ENCODE measurements around the gene MEIS2. TPM values are rescaled to one million over a fixed set of nuclear protein-coding genes. Genes with fewer than 3 reads are reported as not detected.
A peak's percentile ranks its signal among the peaks of the same experiment; 100 is the strongest.

MEIS2 gene
- total and polyA plus RNA-seq, 2 experiments from 2014 or later: 0.27 TPM; not detected in 1

- DNase-seq (ENCODE audit: low spot score) (no peak), ATAC-seq (peak; percentile 26; the same call in 2 of the 3 replicates)
- Mint-ChIP-seq H3K4me3 (no peak overlapping the region), H3K36me3 (ENCODE audit: low read depth) (no peaks in the 10 kb centered on the region), H3K9me3 (no peaks in the 10 kb centered on the region), H3K4me1 (peaks cover 33% of the 10 kb centered on the region), H3K27ac (no peak overlapping the region), H3K27me3 (ENCODE audit: insufficient read depth, low read depth, poor library complexity) (no peaks in the 10 kb centered on the region)
- Histone ChIP-seq H3K4me2 (0 out of 2 replicates have a peak overlapping the region, but pooled peaks have one; percentile 17), H2AFZ (no peak overlapping the region), H3K9me2 (ENCODE audit: insufficient read depth) (no peaks in the 10 kb centered on the region), H3K36me3 (ENCODE audit: insufficient read depth) (no peaks in the 10 kb centered on the region), H3K27me3 (ENCODE audit: insufficient read depth) (no peaks in the 10 kb centered on the region), H3K4me1 (ENCODE audit: insufficient read depth) (peaks cover 29% of the 10 kb centered on the region), H4K20me1 (replicated peaks; ENCODE audit: insufficient read depth) (no peaks in the 10 kb centered on the region), H3K4me3 (no peak overlapping the region), H3F3A (replicated peaks; ENCODE audit: low read depth) (no peaks in the 10 kb centered on the region), H3K27ac (ENCODE audit: low read depth) (no peak overlapping the region), H3K79me2 (replicated peaks; ENCODE audit: insufficient read depth) (no peaks in the 10 kb centered on the region)
- no peak for TF ChIP-seq NANOG (IDR thresholded peaks at IDR 0.05; ENCODE audit: borderline replicate concordance)
- no peak for TF ChIP-seq CTCF (conservative IDR thresholded peaks at IDR 0.05; ENCODE audit: low read depth in 2 of 2)
- no peak for TF ChIP-seq EZH2phosphoT487 (IDR thresholded peaks at IDR 0.05; ENCODE audit: unreplicated experiment)
- no peak for TF ChIP-seq POLR2AphosphoS5 (IDR thresholded peaks at IDR 0.05; ENCODE audit: low read depth)
- no peak for TF ChIP-seq ZNF331 (CRISPR knock-in tag; IDR thresholded peaks at IDR 0.05; ENCODE audit: low read depth)
- TF ChIP-seq ETS1 (IDR thresholded peaks at IDR 0.05): no peak
- no peak for TF ChIP-seq EZH2 (IDR thresholded peaks at IDR 0.05; ENCODE audit: low read depth, unreplicated experiment)
- TF ChIP-seq STAT1 (IDR thresholded peaks at IDR 0.05; ENCODE audit: unreplicated experiment): no peak
- no peak for TF ChIP-seq ZNF462 (CRISPR knock-in tag; IDR thresholded peaks at IDR 0.05)
- no peak for TF ChIP-seq CREB1 (CRISPR knock-in tag; IDR thresholded peaks at IDR 0.05; ENCODE audit: low read depth)
- TF ChIP-seq ZNF114 (CRISPR knock-in tag; IDR thresholded peaks at IDR 0.05): no peak
Measured at GRCh38 chr15:37057831-37058230, 42.5 kb downstream of the MEIS2 start.
